HepG2 (cell line): ENCODE data around the gene FUT8. TPM values are rescaled to one million over a fixed set of nuclear protein-coding genes. Genes with fewer than 3 reads are reported as not detected.

ENCODE experiments used
- ATAC-seq: fragments of 200-7000 bp; cut with Tn5 transposase; 3 replicates; pipeline ENCODE4 v1.9.1; 2020; ENCODE audit warnings: mild to moderate bottlenecking, moderate library complexity
- BruUV-seq: library from RNA; stranded (reverse); fragments of 400-500 nt; replicated peaks from 2 replicates; lab custom pipeline; 2021; lab: Mats Ljungman, UMichigan
- CTCF ChIA-PET: fragments of 300-600 bp; formaldehyde crosslinking; extraction: SDS; loops from one replicate; lab custom pipeline; 2021; ENCODE audit warnings: low total read pairs, inconsistent platforms, low intra/inter-chr PET ratio; lab: Yijun Ruan, JAX
- POLR2A ChIA-PET: fragments of 350-600 bp; sonication (Branson Sonifier 250); formaldehyde crosslinking; loops from one replicate; lab custom pipeline; 2020; ENCODE audit warnings: antibody characterized with exemption, inconsistent platforms; lab: Yijun Ruan, JAX
- DNase-seq: peaks from one replicate; pipeline ENCODE4 v3.0.0-alpha.2; 2015; ENCODE audit warnings: low spot score
- FAIRE-seq: peaks from 3 replicates; lab custom pipeline; 2011; peaks lifted over from hg19 to GRCh38; lab: Jason Lieb, UNC
- H2AFZ ChIP-seq: one replicate; pipeline ENCODE4 v1.6.1; 2011; ENCODE audit warnings: low read length, inconsistent platforms
- H3K27ac ChIP-seq: fragments of 300-600 bp; 3 replicates; pipeline ENCODE4 v1.8.0; 2011; ENCODE audit warnings: mixed run types, mild to moderate bottlenecking, mixed read lengths, low read length, inconsistent platforms; ENCODE audit not compliant: insufficient read depth; ENCODE audit errors: extremely low read length
- H3K27me3 ChIP-seq, 2 experiments: fragments of 200-600 bp in 1 of 2; 2 replicates in 1 of 2; 3 replicates in 1 of 2; pipeline versions ENCODE4 v1.6.0 to v1.8.0; 2011; ENCODE audit warnings: low read length in 2 of 2, mild to moderate bottlenecking in 2 of 2, moderate library complexity in 2 of 2, inconsistent platforms in 1 of 2; ENCODE audit not compliant: insufficient read depth in 2 of 2, control insufficient read depth in 1 of 2
- H3K36me3 ChIP-seq, 2 experiments: fragments of 200-600 bp in 1 of 2; replicated peaks in 1 of 2; 2 replicates in 1 of 2; 3 replicates in 1 of 2; pipeline versions ENCODE4 v1.5.1 to v1.8.0; 2011; ENCODE audit warnings: low read length in 2 of 2, inconsistent platforms in 1 of 2; ENCODE audit not compliant: insufficient read depth in 2 of 2, control insufficient read depth in 1 of 2
- H3K4me1 ChIP-seq: 2 replicates; pipeline ENCODE4 v1.5.1; 2012; ENCODE audit warnings: low read length, inconsistent platforms; ENCODE audit not compliant: insufficient read depth
- H3K4me2 ChIP-seq: 2 replicates; pipeline ENCODE4 v1.6.0; 2011; ENCODE audit warnings: low read depth, low read length, inconsistent platforms
- H3K4me3 ChIP-seq, 3 experiments: fragments of 200-600 bp in 1 of 3; sonication (generic), shearing (Covaris generic) in 1 of 3; replicated peaks in 1 of 3; 2 replicates each; pipeline ENCODE4 v1.5.1; 2011 to 2016; ENCODE audit warnings: low read length in 3 of 3, inconsistent platforms in 2 of 3, low read depth in 2 of 3, mild to moderate bottlenecking in 2 of 3, control low read depth in 1 of 3, mixed read lengths in 1 of 3; ENCODE audit not compliant: insufficient read depth in 1 of 3
- H3K79me2 ChIP-seq: one replicate; pipeline ENCODE4 v1.6.1; 2011; ENCODE audit warnings: low read length, inconsistent platforms; ENCODE audit not compliant: insufficient read depth
- H3K9ac ChIP-seq: 2 replicates; pipeline ENCODE4 v1.6.0; 2011; ENCODE audit warnings: mild to moderate bottlenecking, low read depth, low read length, inconsistent platforms; ENCODE audit not compliant: insufficient read depth
- H3K9me3 ChIP-seq: 2 replicates; pipeline ENCODE4 v1.5.1; 2012; ENCODE audit warnings: mild to moderate bottlenecking, low read length
- H4K20me1 ChIP-seq: 2 replicates; pipeline ENCODE4 v1.6.0; 2011; ENCODE audit warnings: inconsistent platforms, mild to moderate bottlenecking, low read length, moderate library complexity; ENCODE audit not compliant: insufficient read depth
- ATF2 ChIP-seq: sonication (generic); formaldehyde crosslinking; IDR thresholded peaks from 2 replicates; pipeline ENCODE4 v1.4.0; 2020; ENCODE audit warnings: missing genetic modification reagents
- NRL ChIP-seq: sonication (generic); formaldehyde crosslinking; IDR thresholded peaks from 2 replicates; pipeline ENCODE4 v1.5.0; 2020; ENCODE audit warnings: missing genetic modification reagents, mild to moderate bottlenecking, moderate library complexity, borderline replicate concordance
- PAX8 ChIP-seq: sonication (generic); formaldehyde crosslinking; IDR thresholded peaks from 2 replicates; pipeline ENCODE4 v1.8.0; 2022; ENCODE audit warnings: mild to moderate bottlenecking, missing genetic modification reagents, borderline replicate concordance
- ZHX1 ChIP-seq: sonication (generic); formaldehyde crosslinking; IDR thresholded peaks from 2 replicates; pipeline ENCODE4 v1.8.1; 2022; ENCODE audit warnings: low read depth, mild to moderate bottlenecking, missing genetic modification reagents
- ZNF513 ChIP-seq: sonication (generic); formaldehyde crosslinking; conservative IDR thresholded peaks from 2 replicates; pipeline ENCODE4 v1.5.0; 2020; ENCODE audit warnings: missing genetic modification reagents
- whole genome bisulfite sequencing: methylation state at CpG from one replicate; pipeline ENCODE4 v1.1.6; 2017; ENCODE audit warnings: low lambda C conversion rate; 5-methylcytosine and 5-hydroxymethylcytosine counted together
- in situ Hi-C: cut with HindIII; loops from 2 replicates; pipeline ENCODE4 v1.10.0; 2017; ENCODE audit warnings: low pct_unique_long_range_greater_than_20kb; ENCODE audit not compliant: extremely low pct_ligation_motif_present
- intact Hi-C: fragments of 100-400 bp; cut with micrococcal nuclease; formaldehyde crosslinking; loops from one replicate; pipeline ENCODE4 v1.10.0; 2022; ENCODE audit not compliant: unreplicated experiment
- polyA plus RNA-seq, 8 experiments: library from polyadenylated mRNA; depleted of rRNA in 3 of 8; stranded (reverse) in 7 of 8; unstranded in 1 of 8; fragments of >200 nt; fragmentation: Illumina TruSeq in 4 of 8; extraction: Trizol in 4 of 8; gene quantifications; 2 replicates each; pipeline versions ENCODE4 v1.2.1 to v1.2.3, GENCODE V29; 2011 to 2016; ENCODE audit warnings: low read depth in 4 of 8, missing spikeins in 1 of 8, mixed read lengths in 1 of 8; ENCODE audit not compliant: insufficient read depth in 1 of 8
- total RNA-seq, 5 experiments: library from RNA; depleted of rRNA; stranded (reverse); fragments of >200 nt; fragmentation: Illumina TruSeq; extraction: Trizol; gene quantifications; 2 replicates each; pipeline ENCODE4 v1.2.3, GENCODE V29; 2016; ENCODE audit warnings: low read depth in 1 of 5

Gene FUT8
- total and polyA plus RNA-seq, 2 of the 13 experiments (the other 11 are each of a cell fraction or from before 2014, with no cell fraction given): 9.3 to 17.5 TPM

- no peak for TF ChIP-seq ATF2 (CRISPR knock-in tag)
Measured at GRCh38 chr14:65422088-65422834, 9.7 kb downstream of the FUT8 start (continued).

GRCh38 chr14:65423982-65424381 is 11.5 kb downstream of the FUT8 start:
- ChIA-PET CTCF (no interaction called here), POLR2A (no interaction called here)
- in situ Hi-C loops: no loop called here
- no peak for FAIRE-seq
- no peaks in the 10 kb centered on the region for H3K79me2 ChIP-seq
- intact Hi-C loops: no loop called here
- TF ChIP-seq PAX8 (CRISPR knock-in tag): no peak
- no peak for TF ChIP-seq ZNF513 (CRISPR knock-in tag)
- no peak for TF ChIP-seq ZHX1 (CRISPR knock-in tag)
- TF ChIP-seq NRL (CRISPR knock-in tag): no peak
- H3K4me1 ChIP-seq: no peaks in the 10 kb centered on the region
- H3K4me2 ChIP-seq: no peak overlapping the region
- no peaks in the 10 kb centered on the region for H3K9me3 ChIP-seq
- no TSS peak for BruUV-seq
- ATAC-seq: no peak
- no peaks in the 10 kb centered on the region for H3K27me3 ChIP-seq
- WGBS: over 99% methylated on average over 5 of the region's 5 CpGs
- H3K36me3 ChIP-seq: no peaks in the 10 kb centered on the region
- no peaks in the 10 kb centered on the region for H4K20me1 ChIP-seq
- DNase-seq: no peak
- H2AFZ ChIP-seq: no peak overlapping the region
- H3K4me3 ChIP-seq: no peak overlapping the region
- no peak overlapping the region for H3K27ac ChIP-seq
- no peak overlapping the region for H3K9ac ChIP-seq
